ENCODE measurements around the gene C2CD3.
"Not testable (repeated sequence)": the region's sequence is repeated elsewhere in the genome, so short reads cannot be mapped to it uniquely, and the experiment has no call there.

C2CD3 gene

DNA sequence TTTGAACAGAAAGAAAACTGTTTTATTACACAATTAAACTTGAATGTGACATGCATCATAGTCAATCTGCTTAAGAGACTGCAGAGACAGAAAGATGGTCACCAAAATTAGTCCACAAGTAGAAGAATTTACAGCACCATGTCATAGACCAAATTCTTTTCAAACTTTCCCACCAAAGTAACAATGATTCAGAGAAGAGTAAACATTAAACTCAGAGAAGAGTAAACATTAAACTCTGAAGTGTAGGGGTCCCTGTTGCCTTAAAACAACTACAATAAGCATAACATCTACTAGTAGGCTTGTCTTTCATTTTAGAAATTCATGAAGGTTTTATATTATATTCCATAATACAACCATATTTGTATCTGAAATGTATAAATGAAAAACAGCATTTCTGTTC lies 104.1 kb downstream of the C2CD3 start:
- DNase-seq: not testable (repeated sequence)

DNA sequence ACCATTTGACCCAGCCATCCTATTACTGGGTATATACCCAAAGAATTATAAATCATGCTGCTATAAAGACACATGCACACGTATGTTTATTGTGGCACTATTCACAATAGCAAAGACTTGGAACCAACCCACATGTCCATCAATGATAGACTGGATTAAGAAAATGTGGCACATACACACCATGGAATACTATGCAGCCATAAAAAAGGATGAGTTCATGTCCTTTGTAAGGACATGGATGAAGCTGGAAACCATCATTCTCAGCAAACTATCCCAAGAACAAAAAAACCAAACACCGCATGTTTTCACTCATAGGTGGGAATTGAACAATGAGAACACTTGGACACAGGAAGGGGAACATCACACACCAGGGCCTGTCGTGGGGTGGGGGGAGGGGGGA lies 105.3 kb downstream of the C2CD3 start:
- DNase-seq: not testable (repeated sequence)

DNA sequence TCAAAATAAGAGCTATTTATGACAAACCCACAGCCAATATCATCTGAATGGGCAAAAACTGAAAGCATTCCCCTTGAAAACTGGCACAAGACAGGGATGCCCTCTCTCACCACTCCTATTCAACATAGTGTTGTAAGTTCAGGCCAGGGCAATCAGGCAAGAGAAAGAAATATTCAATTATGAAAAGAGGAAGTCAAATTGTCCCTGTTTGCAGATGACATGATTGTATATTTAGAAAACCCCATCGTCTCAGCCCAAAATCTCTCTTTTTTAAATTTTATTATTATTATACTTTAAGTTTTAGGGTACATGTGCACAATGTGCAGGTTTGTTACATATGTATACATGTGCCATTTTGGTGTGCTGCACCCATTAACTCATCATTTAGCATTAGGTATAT lies 107.2 kb downstream of the C2CD3 start:
- not testable (repeated sequence) for DNase-seq

DNA sequence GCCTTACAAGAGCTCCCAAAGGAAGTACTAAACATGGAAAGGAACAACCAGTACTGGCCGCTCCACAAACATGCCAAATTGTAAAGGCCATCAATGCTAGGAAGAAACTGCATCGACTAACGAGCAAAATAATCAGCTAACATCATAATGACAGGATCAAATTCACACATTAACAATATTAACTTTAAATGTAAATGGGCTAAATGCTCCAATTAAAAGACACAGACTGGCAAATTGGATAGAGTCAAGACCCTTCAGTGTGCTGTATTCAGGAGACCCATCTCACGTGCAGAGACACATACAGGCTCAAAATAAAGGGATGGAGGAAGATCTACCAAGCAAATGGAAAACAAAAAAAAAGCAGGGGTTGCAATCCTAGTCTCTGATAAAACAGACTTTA lies 109.2 kb downstream of the C2CD3 start:
- DNase-seq: not testable (repeated sequence)

DNA sequence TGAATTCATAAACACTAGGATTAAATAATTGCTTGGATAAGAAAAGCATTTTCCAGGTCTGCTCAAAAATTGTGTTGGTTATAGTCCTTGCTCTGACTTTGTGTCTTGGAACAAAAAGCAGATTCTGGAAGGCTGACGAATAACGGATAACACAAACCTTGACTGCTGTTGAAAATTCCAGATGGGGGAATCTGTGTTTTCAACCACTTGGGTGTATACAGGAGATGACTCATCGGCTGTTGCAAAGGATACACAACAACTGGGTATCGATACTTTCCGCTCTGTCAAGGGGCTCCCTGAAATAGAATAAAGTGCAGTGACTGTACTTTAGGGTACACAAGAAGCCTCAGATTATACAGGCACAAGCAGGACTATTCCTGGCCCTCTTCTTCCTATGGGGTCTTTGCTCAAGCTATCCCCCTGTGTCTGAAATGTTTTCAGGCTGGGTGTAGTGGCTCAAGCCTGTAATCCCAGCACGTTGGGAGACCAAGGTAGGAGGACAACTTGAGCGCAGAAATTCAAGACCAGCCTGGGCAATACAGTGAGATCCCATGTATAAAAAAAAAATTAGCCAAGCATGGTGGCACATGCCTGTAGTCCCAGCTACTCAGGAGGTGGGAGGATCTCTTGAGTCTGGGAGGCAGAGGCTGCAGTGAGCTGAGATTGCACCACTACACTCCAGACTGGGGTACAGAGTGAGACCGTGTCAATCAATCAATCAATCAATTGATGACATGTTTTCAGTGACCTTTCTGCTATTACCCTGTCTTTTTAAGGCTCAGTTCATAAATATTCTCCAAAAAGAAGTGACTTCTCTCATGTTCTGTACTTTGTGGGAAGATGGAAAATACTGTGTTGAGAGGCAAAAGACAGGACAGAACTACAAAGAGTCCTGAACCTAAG lies 113.3 kb downstream of the C2CD3 start:
- no peak for DNase-seq

DNA sequence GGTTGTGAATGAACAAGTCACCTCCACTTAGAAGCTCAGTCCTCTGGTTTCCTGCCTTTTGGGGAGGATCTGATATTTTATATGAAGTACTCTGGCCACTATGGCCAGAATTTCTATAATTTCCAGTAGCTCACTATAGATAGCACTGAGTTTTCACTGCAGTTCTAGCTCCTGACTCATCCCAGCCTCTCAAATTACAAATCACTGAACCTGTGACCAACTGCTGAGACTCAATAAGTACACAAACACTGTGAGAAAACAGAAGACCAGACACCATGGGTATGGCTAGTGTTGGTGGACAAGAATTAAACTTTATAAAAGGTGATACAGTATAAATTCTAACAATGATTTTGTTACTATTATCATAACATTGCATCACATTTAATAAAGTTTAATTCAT lies 114.9 kb downstream of the C2CD3 start:
- DNase-seq: no peak

DNA sequence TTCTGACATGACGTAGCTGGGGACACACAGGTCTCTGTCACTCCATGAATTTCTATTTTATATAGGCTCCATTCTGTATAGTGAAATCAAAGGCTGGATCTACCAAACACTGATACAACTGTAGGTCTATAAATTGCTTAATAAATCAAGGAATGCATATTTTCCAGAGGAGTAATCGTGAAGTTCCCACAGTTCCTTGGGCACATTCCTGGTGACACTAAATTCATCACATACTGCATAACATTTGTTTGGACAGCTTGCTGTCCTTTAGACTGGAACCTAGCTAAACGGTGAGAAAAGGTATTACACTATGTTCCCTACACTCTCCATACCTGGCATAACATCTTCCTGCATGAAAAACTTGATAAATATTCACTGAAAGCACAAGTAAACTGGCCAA lies 120.3 kb downstream of the C2CD3 start:
- DNase-seq: no peak

DNA sequence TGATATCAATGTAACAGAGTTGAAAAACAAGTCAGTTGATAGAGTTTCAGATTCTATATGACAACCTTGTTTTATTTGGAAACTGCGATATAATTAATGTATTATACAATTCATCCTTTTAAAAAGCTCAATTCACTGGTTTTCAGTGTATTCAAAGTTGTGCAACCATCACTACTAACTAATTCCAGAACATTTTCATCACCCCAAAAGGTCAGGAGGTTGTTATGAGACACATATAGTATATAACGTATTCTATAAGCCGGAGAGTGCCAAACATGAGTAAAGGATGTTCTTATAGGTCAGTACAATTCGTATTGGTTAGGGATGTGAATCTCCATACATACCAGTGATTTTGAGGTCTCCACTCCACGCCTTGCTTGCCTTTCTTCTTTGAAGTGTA lies 121.8 kb downstream of the C2CD3 start:
- DNase-seq: no peak

DNA sequence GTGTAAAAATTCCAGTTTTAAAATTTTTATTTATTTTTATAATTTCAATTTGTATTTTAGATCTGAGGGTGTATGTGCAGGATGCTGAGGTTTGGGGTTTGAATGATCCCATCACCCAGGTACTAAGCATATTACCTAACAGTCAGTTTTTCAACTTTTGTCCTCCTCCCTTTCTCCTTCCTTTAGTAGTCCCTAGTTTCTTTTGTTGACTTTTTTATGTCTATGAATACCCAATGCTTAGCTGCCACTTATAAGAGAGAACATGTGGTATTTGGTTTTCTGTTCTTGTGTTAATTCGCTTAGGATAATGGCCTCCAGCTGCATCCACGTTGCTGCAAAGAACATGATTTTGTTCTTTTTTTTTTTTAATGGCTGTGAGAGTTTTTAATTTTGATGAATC lies 126.3 kb downstream of the C2CD3 start:
- DNase-seq: no peak

DNA sequence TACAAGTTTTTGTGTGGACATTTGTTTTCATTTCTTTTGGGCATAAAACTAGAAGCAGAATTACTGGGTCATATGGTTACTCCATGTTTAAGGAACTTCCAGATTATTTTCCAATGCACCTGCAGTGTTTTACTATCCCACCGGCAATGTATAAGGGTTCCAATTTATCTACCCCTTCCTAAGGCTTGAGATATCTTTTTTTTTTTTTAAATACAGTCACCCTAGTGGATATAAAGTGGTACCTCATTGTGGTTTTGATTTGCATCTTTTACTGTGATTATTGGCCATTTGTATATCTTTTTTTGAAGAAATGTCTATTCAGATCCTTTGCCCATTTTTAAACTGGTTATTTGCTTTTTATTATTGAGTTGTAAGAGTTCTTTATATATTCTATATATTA lies 127.4 kb downstream of the C2CD3 start:
- no peak for DNase-seq

DNA sequence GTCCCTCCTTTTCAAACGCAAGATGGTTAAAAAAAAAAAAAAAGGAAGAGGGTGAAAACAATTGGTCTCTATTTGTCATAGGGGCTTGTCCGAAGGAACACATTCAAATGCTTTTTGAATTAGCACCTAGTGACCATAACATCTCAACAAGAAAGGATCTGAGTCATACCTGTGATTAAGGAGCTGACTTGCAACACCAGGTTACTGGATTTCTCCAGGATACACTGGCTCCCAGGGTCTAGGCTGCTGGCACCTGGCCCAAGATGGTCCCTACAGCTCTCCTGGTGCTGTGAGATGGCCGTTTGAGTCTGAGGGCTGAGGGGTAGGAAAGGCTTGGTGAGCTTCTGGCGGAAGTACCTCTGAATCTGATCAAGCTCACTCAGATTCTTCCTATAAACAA lies 133.5 kb downstream of the C2CD3 start:
- no peak for DNase-seq

DNA sequence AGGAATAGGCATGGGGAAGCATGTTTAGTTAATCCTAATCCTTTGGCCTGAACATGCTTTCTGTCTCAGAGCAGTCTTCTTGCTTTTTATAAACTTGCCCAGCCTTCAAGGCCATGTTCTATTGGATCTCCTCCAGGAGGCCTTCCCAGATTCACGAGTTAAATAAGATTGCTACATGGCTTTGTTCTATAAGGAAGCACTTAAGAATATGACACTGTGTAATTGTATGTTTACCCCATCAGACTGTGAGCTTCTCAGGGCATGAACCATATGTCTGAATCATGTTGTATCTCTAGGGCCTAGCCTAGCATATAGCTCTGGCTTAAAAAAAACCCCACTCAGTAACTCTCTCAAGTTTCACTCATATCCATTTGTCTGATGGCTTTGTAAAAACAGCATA lies 135.5 kb downstream of the C2CD3 start:
- DNase-seq: no peak

DNA sequence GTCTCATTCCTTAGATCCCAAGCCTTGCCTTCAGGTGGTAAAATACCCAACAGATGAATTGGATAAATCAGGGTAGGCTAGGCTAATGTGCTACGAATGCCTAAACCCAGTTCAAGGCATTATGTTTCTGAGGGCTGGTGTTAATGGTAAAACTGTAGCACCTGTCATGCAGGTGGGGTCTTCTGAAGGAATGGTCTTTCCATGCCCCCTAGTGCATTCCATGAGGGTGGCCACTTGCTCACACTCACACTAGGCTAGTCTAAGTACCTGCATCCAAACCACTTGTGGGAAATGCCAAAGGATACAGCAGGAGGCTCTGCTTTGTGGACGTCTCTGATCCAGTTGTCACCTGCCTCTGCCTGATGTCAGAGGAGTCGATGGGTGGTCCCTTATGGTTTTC lies 137.8 kb downstream of the C2CD3 start:
- no peak for DNase-seq

DNA sequence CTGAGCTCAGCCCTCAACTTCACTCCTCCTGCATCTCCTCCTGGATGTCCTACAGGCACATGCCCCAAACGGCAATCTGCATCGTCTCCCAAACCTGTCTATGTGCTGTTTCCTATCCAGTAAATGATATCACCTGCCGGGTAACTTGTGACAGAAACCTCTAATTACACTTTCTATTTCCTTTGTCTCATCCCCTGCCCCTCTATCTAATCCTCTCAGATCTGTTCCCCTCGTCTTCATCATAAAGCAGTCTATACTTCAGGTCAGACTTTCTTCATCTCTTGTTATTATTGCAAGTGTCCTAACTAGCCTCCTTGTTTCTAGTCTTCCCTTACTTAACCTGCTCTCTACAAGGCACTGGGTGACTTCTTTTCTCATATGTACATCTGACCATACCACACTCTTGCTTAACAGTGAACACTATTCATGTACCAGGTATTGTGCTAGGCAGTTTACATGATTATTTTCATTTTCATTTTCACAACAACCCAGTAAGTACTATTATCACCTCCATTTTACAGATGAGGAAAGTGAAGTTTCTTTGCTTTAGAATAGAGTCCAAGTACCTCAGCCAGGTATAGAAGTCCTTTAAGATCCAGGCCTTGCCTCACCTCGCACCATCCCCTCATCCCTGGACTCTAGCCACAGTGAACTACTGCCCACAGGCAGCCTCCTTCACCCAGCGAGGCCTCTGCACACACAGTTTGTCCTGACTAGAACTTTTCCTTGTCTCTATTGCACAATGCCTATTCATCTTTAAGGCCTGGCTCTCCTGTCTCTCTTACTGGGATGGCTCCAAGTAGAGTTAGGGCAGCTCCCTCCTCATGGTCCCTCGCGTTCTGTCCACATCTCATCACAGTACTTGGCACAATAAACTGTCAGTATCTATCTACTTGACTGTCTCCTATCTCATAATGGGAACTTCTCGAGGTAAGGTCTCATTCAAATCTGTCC lies 139.8 kb downstream of the C2CD3 start:
- DNase-seq: no peak

DNA sequence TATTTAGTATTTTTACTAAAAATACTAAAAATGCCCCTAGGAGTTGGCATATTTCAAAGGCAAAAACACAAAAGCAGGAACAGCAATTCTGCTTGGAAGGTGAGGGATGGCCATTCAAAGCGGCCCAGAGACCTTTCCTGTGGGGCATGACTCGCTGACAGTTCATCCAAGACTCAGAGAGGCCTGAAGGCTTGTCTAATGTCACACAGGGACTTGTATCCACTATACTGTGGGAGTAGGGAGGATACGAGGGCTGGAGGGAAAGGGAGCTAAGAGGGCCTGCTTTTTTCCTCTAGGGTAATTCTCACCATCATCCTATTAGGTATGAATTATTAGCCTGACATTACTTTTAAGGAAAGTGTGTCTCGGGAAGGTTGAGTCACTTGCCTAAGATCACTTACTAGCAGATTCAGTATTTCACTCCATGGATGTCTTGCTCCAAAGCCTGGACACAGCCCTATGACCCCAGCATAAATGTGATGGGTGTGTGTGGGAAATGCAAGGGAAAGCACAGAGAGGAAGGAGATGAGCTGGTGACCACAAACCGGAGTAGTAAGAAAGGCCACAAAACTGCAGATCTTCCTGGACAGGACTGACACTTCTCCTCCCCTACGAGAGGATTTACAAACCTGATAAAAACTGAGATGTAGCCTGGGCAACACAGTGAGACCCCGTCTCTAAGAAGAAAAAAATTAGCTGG lies 145.2 kb downstream of the C2CD3 start:
- no peak for DNase-seq

DNA sequence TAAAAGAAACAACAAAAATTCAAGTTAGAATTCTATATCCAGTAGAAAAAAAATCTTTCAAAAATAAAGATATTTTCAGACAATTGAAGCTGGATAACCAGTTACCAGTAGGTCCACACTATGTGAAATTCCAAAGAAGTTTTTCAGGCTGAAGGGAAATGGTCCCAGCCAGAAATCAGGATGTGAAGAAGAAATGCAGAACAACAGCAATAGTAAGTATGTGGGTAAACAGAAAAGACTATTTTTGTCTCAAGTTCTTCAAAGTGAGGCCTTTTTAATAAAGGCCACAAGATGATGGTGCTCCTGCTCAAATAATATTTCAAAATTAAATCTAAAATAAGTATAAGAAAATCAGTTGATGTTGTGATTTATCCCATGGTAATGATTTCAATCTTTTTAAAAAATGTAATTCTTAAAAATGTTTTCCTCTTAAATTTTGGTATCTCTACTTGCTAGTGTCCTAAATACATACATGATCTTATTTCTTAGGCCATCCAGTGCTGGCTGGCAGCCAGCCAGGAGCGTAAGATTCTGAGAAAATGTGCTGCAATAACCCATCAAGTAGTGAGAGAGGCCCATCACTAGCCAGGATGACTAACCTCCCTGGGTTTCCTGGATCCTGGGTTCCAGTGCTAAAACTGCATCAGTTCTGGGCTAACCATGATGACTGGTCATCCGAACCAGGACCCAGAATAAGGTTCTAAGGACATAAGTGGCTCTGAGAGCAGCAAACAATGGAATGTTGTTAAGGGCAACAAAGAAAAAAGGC lies 146.4 kb downstream of the C2CD3 start:
- peak; percentile 33 for DNase-seq

DNA sequence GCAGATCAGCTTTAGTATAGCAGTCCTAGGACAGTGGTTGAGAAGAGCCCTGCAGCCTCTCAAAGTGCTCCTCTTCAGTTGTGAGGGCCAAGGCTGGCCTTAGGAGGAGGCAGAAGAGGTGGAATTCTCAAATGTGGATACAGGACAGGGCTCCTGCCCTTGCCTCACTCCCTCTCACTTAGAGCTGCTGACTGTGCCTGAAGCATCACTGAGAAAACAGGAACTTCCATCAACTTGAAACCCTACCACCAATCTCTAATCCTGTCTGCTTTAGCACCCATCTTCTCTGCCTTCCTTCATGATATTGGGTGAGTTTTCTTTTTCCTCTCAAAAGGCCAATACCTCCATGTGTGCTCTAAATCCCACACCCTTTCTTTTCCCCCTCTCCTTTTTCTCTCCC lies 147.5 kb downstream of the C2CD3 start:
- DNase-seq: no peak

DNA sequence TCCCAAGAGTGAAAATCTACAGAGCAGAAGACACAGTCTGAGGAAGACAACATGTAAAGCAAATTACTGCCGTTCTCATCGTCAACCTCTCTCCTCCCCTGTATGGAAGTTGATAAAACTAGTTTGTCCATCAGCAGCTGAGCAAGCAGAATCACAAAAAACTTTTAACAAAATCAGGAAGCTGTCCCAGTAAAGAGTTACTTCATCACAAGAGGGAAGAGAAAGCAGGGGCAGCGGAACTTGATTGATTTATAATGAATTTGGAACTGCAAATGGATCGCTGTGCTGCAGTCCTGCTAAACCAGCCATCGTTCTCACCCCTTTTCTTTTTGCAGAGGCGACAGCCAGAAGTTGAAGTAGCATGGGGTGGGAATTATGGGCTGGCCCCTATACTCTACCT lies 148.3 kb downstream of the C2CD3 start:
- no peak for DNase-seq

DNA sequence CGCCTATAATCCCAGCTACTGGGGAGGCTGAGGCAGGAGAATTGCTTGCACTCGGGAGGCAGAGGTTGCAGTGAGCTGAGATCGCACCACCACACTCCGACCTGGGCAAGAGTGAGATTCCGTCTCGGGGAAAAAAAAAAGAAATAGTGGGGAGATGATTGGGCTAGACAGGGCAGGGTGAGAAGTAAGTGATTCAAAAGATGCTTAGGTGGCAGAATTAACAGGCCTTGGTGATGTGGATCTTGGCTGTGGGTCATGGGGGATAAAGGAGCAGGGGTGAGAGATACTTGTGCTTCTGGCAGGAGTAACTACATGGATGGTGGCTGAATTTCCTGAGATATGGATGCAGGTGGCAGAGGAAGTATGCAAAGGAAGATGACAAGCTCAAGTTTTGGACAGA lies 148.8 kb downstream of the C2CD3 start:
- no peak for DNase-seq

DNA sequence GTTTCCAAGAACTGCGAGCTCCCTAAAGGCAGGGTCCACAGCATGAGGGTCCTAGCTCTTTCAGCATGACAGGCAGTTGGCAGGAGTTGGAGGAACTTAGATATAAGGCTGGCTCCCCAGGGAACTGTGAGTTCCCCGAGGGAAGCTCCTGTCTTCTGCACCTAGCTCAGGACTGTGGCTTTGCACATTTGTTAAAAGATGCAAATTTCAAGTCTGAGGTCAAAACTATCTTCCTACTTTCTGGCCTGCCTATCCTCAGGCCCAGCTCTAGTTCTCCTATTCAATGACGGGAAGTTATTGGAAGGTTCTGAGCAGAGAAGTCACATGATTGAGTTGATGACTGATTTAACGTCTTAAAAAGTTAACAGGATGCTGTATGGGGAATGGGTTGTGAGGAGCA lies 150.3 kb downstream of the C2CD3 start:
- DNase-seq: no peak

DNA sequence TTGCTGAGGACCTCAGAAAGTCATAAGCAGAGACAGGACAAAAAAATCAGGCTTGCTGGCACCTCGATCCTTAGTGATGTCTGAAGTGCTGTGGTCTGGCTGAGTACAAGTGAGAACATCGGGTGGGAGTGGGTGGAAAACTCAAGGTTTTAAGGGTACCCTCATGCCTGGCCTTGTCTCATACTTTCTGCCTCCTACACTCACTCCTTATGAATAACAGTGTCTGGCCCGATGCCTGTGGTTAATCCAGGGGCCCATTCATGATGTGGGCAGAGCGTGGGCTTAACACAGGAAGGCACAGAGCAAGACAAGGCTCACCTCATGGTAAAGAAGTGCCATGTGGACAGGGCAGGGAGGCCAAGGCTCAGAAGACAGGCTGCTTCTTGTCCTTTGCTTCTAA lies 150.9 kb downstream of the C2CD3 start:
- DNase-seq: peak; percentile 81

DNA sequence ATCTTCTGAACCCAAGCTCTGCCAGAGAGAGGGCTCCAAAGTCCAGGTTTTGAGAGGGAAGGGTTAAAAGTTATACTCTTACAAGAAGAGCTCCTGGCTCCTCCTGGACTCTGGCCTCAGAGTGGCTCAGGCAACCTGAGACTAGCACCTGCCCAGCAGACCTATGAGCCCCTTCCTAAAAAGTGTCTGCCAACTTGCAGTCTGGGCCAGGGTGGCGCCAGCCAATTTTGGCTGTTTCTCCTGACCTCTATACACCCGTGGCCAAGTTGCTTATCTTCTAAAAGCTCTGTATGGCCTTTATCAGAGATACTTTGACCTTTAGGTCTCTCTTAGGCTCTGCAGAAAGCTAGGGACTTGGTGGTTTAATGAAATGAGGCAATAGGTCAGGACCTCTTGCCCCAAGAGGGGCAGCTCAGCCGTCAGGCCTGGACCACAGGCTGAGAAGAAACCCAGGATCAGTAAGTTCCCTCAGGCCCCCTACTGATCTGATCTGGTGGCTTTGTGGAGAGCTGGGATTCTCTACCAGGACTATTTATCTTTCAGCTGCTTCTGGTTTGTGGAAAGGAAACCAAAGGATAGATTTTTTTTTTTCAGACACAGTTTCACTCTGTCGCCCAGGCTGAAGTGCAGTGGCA lies 151.6 kb downstream of the C2CD3 start:
- no peak for DNase-seq

Measured in stimulated activated naive CD4-positive, alpha-beta T cell treated with Interleukin-2 at 50 U/mL for 16 hours (primary cell).